Loucy (cell line): ENCODE measurements around the gene PCMTD2.

Source experiments
- H2AFZ ChIP-seq: fragments of 200-600 bp; sonication (generic); 2 replicates; pipeline ENCODE4 v1.6.0; 2016; ENCODE audit warnings: antibody characterized with exemption, mild to moderate bottlenecking, low read length, moderate library complexity
- H3F3A ChIP-seq: fragments of 200-600 bp; 2 replicates; pipeline ENCODE4 v1.6.0; 2016; ENCODE audit warnings: antibody characterized with exemption, low read depth, mild to moderate bottlenecking
- H3K27me3 ChIP-seq: fragments of 200-600 bp; sonication (generic); 2 replicates; pipeline ENCODE4 v1.6.1; 2014; ENCODE audit warnings: low read length, mild to moderate bottlenecking; ENCODE audit not compliant: insufficient read depth, poor library complexity, severe bottlenecking
- H3K36me3 ChIP-seq: fragments of 200-600 bp; sonication (generic); 2 replicates; pipeline ENCODE4 v1.6.1; 2016; ENCODE audit warnings: low read length; ENCODE audit not compliant: insufficient read depth
- H3K4me1 ChIP-seq: fragments of 200-600 bp; sonication (generic); 2 replicates; pipeline ENCODE4 v1.5.1; 2014; ENCODE audit warnings: low read length, mild to moderate bottlenecking; ENCODE audit not compliant: insufficient read depth, poor library complexity, severe bottlenecking
- H3K4me2 ChIP-seq: fragments of 200-600 bp; sonication (generic); 2 replicates; pipeline ENCODE4 v1.6.0; 2014; ENCODE audit warnings: antibody characterized with exemption, low read length, low read depth, mild to moderate bottlenecking; ENCODE audit not compliant: poor library complexity, severe bottlenecking
- H3K4me3 ChIP-seq: fragments of 200-600 bp; sonication (generic); 2 replicates; pipeline ENCODE4 v1.5.1; 2014; ENCODE audit warnings: low read length, mild to moderate bottlenecking, mixed read lengths; ENCODE audit not compliant: poor library complexity, severe bottlenecking
- H3K79me2 ChIP-seq: fragments of 200-600 bp; sonication (generic); 2 replicates; pipeline ENCODE4 v1.6.1; 2014; ENCODE audit warnings: low read length; ENCODE audit not compliant: insufficient read depth
- H3K9ac ChIP-seq: fragments of 200-600 bp; sonication (generic); 2 replicates; pipeline ENCODE4 v1.6.0; 2014; ENCODE audit warnings: mild to moderate bottlenecking, low read depth, low read length, moderate library complexity; ENCODE audit not compliant: poor library complexity, severe bottlenecking
- H3K9me2 ChIP-seq: fragments of 200-600 bp; sonication (generic); replicated peaks from 2 replicates; pipeline ENCODE4 v1.6.1; 2016; ENCODE audit warnings: low read depth, low read length, mixed read lengths
- H3K9me3 ChIP-seq: fragments of 200-600 bp; sonication (generic); 2 replicates; pipeline ENCODE4 v1.6.1; 2014; ENCODE audit warnings: mild to moderate bottlenecking, antibody characterized with exemption, low read length, low read depth; ENCODE audit not compliant: insufficient read depth
- H4K20me1 ChIP-seq: fragments of 200-600 bp; sonication (generic); 2 replicates; pipeline ENCODE4 v1.6.0; 2014; ENCODE audit warnings: antibody characterized with exemption, low read length, mild to moderate bottlenecking; ENCODE audit not compliant: insufficient read depth, poor library complexity, severe bottlenecking
- EZH2phosphoT487 ChIP-seq: fragments of 200-600 bp; IDR thresholded peaks from 2 replicates; pipeline ENCODE4 v1.6.1; 2018; ENCODE audit warnings: antibody characterized with exemption, mild to moderate bottlenecking, moderate library complexity, borderline replicate concordance
- TF ChIP-seq, protein P1 (sequence below): fragments of 200-600 bp; sonication (generic); conservative IDR thresholded peaks from 2 replicates; pipeline ENCODE4 v1.5.1; 2014; ENCODE audit warnings: mild to moderate bottlenecking, antibody characterized with exemption, low read length

The PCMTD2 gene

DNA sequence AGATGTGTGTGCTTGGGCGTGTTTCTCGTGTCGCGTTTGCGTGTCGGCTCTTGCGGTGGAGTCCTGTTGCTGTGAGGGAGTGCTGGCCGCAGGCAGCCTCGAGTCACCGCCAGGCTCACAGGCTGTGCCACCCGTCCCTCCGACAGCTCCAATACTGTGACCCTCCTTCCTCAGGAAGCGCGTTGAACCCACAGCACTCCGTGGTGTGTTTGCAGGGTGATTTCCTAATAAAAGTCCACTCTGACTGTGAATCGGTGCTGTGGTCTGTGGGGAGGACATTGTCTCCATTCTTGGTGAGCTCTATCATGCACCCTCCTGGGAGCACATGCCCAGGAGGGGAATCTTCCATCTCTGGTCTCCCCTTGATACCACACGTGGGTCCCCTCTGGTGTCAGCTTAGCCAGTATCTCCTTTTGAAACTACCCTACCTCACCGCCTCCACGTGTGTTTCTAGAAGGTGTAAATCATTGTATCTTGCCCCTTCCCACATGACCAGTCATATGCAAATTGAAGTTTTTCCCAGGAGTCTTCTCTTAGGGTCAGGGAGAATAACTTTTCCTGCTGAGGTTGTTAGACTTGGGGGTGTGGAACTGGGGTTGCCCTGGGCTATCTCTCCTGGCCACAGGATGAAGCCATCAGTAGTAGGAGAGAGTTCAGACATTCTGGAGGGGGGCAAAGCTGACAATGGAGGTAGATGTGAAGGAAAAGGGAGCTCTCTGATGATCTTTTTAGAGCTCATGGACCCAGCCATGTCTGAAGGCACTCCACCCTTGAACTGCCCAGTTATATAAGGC is 13.3 kb upstream of the PCMTD2 start:
- Histone ChIP-seq H3K9me2 (no peaks in the 10 kb centered on the region), H3K4me3 (no peak overlapping the region), H3K36me3 (no peaks in the 10 kb centered on the region), H3K9ac (no peak overlapping the region), H3K4me2 (no peak overlapping the region), H3K9me3 (peaks cover 26% of the 10 kb centered on the region; the same call in 1 of the 2 replicates), H3K4me1 (no peaks in the 10 kb centered on the region), H4K20me1 (no peaks in the 10 kb centered on the region), H2AFZ (no peak overlapping the region), H3K27me3 (no peaks in the 10 kb centered on the region), H3F3A (no peaks in the 10 kb centered on the region), H3K79me2 (no peaks in the 10 kb centered on the region)
- TF ChIP-seq, protein P1, sequence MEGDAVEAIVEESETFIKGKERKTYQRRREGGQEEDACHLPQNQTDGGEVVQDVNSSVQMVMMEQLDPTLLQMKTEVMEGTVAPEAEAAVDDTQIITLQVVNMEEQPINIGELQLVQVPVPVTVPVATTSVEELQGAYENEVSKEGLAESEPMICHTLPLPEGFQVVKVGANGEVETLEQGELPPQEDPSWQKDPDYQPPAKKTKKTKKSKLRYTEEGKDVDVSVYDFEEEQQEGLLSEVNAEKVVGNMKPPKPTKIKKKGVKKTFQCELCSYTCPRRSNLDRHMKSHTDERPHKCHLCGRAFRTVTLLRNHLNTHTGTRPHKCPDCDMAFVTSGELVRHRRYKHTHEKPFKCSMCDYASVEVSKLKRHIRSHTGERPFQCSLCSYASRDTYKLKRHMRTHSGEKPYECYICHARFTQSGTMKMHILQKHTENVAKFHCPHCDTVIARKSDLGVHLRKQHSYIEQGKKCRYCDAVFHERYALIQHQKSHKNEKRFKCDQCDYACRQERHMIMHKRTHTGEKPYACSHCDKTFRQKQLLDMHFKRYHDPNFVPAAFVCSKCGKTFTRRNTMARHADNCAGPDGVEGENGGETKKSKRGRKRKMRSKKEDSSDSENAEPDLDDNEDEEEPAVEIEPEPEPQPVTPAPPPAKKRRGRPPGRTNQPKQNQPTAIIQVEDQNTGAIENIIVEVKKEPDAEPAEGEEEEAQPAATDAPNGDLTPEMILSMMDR = no peak
- TF ChIP-seq EZH2phosphoT487 = no peak

DNA sequence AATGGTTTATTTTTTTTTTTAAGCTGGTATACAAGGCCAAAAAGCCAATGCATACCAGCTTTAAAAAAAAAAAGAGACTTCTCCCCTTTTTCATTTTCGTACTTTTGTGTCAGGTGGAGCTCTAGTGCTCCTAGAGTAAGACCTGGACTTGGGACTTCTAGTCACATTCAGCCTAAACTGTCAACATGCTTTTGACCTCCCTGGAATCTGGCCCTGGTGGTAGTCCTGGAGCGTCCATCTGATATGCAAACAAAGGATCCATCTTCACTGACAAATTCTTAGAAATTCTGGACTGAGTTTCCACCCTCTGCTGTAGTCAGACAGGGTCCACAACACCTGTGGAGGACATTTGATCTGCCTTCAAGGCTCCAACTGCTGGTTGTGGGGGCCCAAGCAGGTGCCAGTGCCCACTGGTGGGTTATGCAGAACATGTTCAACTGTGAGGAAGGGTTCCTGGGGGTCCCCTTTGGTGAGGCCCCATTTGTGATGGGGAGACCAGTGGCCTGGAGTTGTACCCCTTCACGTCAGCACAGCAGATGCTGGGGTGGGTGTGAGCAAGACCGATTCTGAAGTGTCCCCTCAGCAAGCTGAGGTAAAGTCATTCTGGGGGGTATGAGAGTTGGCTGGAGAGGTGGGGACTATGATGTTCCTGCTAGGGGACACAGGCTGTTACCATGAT is 12.6 kb upstream of the PCMTD2 start:
- H3K79me2 ChIP-seq = no peaks in the 10 kb centered on the region
- H2AFZ ChIP-seq = no peak overlapping the region
- H3K9me2 ChIP-seq = no peaks in the 10 kb centered on the region
- H3K27me3 ChIP-seq = no peaks in the 10 kb centered on the region
- no peaks in the 10 kb centered on the region for H3K36me3 ChIP-seq
- TF ChIP-seq EZH2phosphoT487 = no peak
- TF ChIP-seq, protein P1 = no peak
- no peak overlapping the region for H3K4me3 ChIP-seq
- H3K9ac ChIP-seq = no peak overlapping the region
- H3F3A ChIP-seq = no peaks in the 10 kb centered on the region
- H3K4me2 ChIP-seq = no peak overlapping the region
- no peaks in the 10 kb centered on the region for H3K4me1 ChIP-seq
- H3K9me3 ChIP-seq = peaks cover 25% of the 10 kb centered on the region; the same call in 1 of the 2 replicates
- no peaks in the 10 kb centered on the region for H4K20me1 ChIP-seq

DNA sequence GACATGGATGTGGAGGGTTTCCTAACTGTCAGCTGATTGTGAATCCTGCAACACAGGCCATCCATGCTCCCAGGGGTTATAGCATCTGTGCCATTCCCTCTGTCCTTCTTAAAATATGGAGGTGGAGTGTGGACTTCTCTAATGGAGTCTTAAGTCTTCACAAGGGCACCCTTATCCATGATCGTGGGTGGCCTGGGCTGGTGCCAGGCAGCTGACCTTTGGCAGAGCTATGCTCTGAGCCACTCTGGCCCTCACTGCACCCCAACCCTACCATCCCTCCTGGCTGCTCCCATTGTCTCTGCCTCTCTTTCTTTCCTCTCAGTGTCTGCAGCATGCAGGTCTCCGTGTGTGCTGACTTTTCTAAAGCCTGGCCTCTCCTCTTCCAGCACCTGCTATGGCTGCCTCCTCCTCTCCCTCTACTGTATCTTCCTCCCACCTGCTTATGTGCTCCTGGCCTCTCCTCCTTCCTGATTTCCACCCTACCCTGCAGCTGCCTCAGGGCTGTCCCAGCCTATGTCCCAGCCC is 11.2 kb upstream of the PCMTD2 start:
- H3K27me3 ChIP-seq = no peaks in the 10 kb centered on the region
- peaks cover 25% of the 10 kb centered on the region; the same call in 1 of the 2 replicates for H3K9me3 ChIP-seq
- H3K4me3 ChIP-seq = no peak overlapping the region
- H3F3A ChIP-seq = no peaks in the 10 kb centered on the region
- no peaks in the 10 kb centered on the region for H3K4me1 ChIP-seq
- TF ChIP-seq, protein P1 = no peak
- no peak for TF ChIP-seq EZH2phosphoT487
- H3K9ac ChIP-seq = no peak overlapping the region
- no peaks in the 10 kb centered on the region for H3K9me2 ChIP-seq
- no peaks in the 10 kb centered on the region for H3K36me3 ChIP-seq
- H3K79me2 ChIP-seq = no peaks in the 10 kb centered on the region
- no peaks in the 10 kb centered on the region for H4K20me1 ChIP-seq
- no peak overlapping the region for H3K4me2 ChIP-seq
- H2AFZ ChIP-seq = no peak overlapping the region
